Left lung (tissue), 10 donors: Measurements from ENCODE around the gene GDI2. TPM values are rescaled to one million over a fixed set of nuclear protein-coding genes. Genes with fewer than 3 reads are reported as not detected.
A peak's percentile ranks its signal among the peaks of the same experiment; 100 is the strongest.

ENCODE experiments used
- ATAC-seq: fragments of 200-7000 bp; cut with Tn5 transposase; one replicate; pipeline ENCODE4 v1.9.1; 2020; ENCODE audit warnings: moderate library complexity
- DNase-seq, 4 donors: peaks; one replicate each; pipeline ENCODE4 v3.0.0-alpha.2; 2013 to 2020
- H3K27ac ChIP-seq, 2 donors: fragments of 200-600 bp; sonication (generic) in 1 of 2; one replicate each; pipeline versions ENCODE4 v1.5.0 to v1.8.0; 2020 to 2021
- H3K27me3 ChIP-seq, 2 donors: fragments of 200-600 bp; sonication (generic) in 1 of 2; one replicate each; pipeline versions ENCODE4 v1.5.0 to v1.8.0; 2020 to 2021
- H3K36me3 ChIP-seq, 2 donors: fragments of 200-600 bp; sonication (generic) in 1 of 2; one replicate each; pipeline versions ENCODE4 v1.5.0 to v1.8.0; 2020 to 2021
- H3K4me1 ChIP-seq, 2 donors: fragments of 200-600 bp; one replicate each; pipeline ENCODE4 v1.8.0; 2021
- H3K4me3 ChIP-seq, 2 donors: fragments of 200-600 bp; sonication (generic) in 1 of 2; one replicate each; pipeline versions ENCODE4 v1.5.0 to v1.8.0; 2020 to 2021; ENCODE audit warnings: mild to moderate bottlenecking in 1 of 2
- H3K9me3 ChIP-seq, 2 donors: fragments of 200-600 bp; sonication (generic) in 1 of 2; one replicate each; pipeline versions ENCODE4 v1.5.0 to v1.8.0; 2020 to 2021
- CTCF ChIP-seq, 2 donors: fragments of 200-600 bp; sonication (generic) in 1 of 2; IDR thresholded peaks; one replicate each; pipeline versions ENCODE4 v1.5.0 to v1.8.0; 2021; ENCODE audit warnings: antibody characterized with exemption in 2 of 2
- intact Hi-C, 2 donors: fragments of 100-400 bp; cut with DNase I; formaldehyde crosslinking; loops; one replicate each; pipeline versions ENCODE4 v1.11.2 to v1.14.2; 2022
- polyA plus RNA-seq, 6 donors: library from polyadenylated mRNA; unstranded; fragments of 120-200 nt; gene quantifications; one replicate each; pipeline ENCODE4 v1.2.1, GENCODE V29; 2013; ENCODE audit not compliant: insufficient read length in 6 of 6
- total RNA-seq, 2 donors: library from RNA; stranded (reverse); fragmentation: NEBNext Ultra II Directional; extraction: Animal tissue kit (Norgen Biotek cat#: 25700); gene quantifications; one replicate each; pipeline ENCODE4 v1.2.1, GENCODE V29; 2021
- donor health status: DM: no; HTN: yes; CAD: no.
- donor health status: DM: no; HTN: no; CAD: no.

GDI2 gene
- total and polyA plus RNA-seq, 8 donors: 196 to 304 (median 252) TPM

GRCh38 chr10:5833814-5834213, 20.6 kb upstream of the GDI2 start:
- Histone ChIP-seq H3K9me3 (no peaks in the 10 kb centered on the region), H3K27me3 (no peaks in the 10 kb centered on the region), H3K36me3 (no peaks in the 10 kb centered on the region), H3K4me3 (no peak overlapping the region), H3K27ac (no peak overlapping the region), H3K4me1 (no peaks in the 10 kb centered on the region)
- no peak for TF ChIP-seq CTCF (IDR thresholded peaks at IDR 0.05)
- DNase-seq (peak in 1 of 4 donors; percentile 8), ATAC-seq (no peak)
- intact Hi-C loops: no loop called here

GRCh38 chr10:5832946-5833345, 19.7 kb upstream of the GDI2 start:
- DNase-seq: peak in 1 of 4 donors; percentile 67
- Histone ChIP-seq H3K27me3 (no peaks in the 10 kb centered on the region), H3K9me3 (no peaks in the 10 kb centered on the region), H3K27ac (no peak overlapping the region), H3K4me1 (no peaks in the 10 kb centered on the region), H3K36me3 (no peaks in the 10 kb centered on the region), H3K4me3 (no peak overlapping the region)
- ATAC-seq: peak; percentile 81
- intact Hi-C loops: no loop called here
- no peak for TF ChIP-seq CTCF (IDR thresholded peaks at IDR 0.05)

- ATAC-seq: no peak
- Histone ChIP-seq H3K9me3 (no peaks in the 10 kb centered on the region), H3K36me3 (no peaks in the 10 kb centered on the region), H3K27ac (no peak overlapping the region), H3K27me3 (no peaks in the 10 kb centered on the region), H3K4me1 (no peaks in the 10 kb centered on the region), H3K4me3 (no peak overlapping the region)
- intact Hi-C loops: no loop called here
- TF ChIP-seq CTCF (IDR thresholded peaks at IDR 0.05): no peak
- no peak for DNase-seq
These were observed 18.2 kb upstream of the GDI2 start for GRCh38 chr10:5831446-5831782.

- TF ChIP-seq CTCF (IDR thresholded peaks at IDR 0.05): no peak
- H3K36me3 ChIP-seq: no peaks in the 10 kb centered on the region
- no peaks in the 10 kb centered on the region for H3K9me3 ChIP-seq
- H3K27me3 ChIP-seq: no peaks in the 10 kb centered on the region
- intact Hi-C loops: no loop called here
- no peaks in the 10 kb centered on the region for H3K4me1 ChIP-seq
- no peak overlapping the region for H3K4me3 ChIP-seq
- H3K27ac ChIP-seq: no peak overlapping the region
- DNase-seq (peak in 1 of 4 donors; percentile 53), ATAC-seq (no peak)
These were observed 17.6 kb upstream of the GDI2 start for GRCh38 chr10:5830629-5831445.

GRCh38 chr10:5829267-5829666, 16.0 kb upstream of the GDI2 start:
- H3K36me3 ChIP-seq: no peaks in the 10 kb centered on the region
- TF ChIP-seq CTCF (IDR thresholded peaks at IDR 0.05): no peak
- H3K9me3 ChIP-seq: no peaks in the 10 kb centered on the region
- no peak overlapping the region for H3K27ac ChIP-seq
- intact Hi-C loops: no loop called here
- no peaks in the 10 kb centered on the region for H3K27me3 ChIP-seq
- no peaks in the 10 kb centered on the region for H3K4me1 ChIP-seq
- no peak for DNase-seq
- no peak overlapping the region for H3K4me3 ChIP-seq
- no peak for ATAC-seq
